HG03097 (cell line): ENCODE results near the gene ERMARD.

ENCODE experiments used
- ATAC-seq: cut with Tn5 transposase; IDR thresholded peaks from one replicate; pipeline ENCODE4 v1.9.1; 2021; ENCODE audit not compliant: unreplicated experiment, low FRiP score

ERMARD gene

GRCh38 chr6:169800668-169801395, 49.4 kb downstream of the ERMARD start:
- ATAC-seq: no peak

DNA sequence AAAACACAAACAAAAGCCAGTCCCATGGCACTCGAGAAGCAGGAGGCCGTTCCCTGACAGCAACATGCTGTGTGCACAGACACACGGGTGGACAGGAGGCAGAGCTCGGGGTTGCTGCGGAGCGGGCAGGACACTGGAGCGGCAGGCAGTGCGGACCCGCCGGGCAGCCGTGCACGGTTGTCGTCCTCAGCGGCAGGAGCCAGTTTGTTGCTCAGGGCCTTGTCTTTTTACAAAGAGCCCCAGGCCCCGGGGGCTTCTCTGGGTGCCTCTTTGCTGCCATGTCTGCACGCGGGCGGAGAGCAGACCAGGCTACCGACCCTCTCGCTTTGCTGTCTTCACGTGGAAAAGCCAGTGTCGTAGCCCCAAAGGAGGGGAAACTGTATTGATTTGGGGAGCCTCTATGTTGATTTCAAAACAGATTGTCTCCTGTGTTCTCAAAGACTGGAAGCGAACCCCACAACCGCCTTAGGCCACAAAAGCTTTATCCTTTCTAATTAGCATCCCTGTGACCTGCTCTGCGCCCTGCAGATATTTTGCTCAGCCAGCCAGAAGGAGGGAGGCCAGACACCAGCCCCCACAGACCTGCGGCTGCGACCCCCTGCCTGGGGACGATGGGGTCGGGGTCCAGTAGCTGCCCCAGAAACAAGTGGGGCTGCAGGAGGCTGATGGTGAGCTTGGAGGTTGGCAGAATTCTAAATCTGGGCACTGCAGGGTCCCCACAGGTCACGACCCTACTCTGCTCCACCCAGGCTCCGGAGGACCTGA, 50.2 kb downstream of the ERMARD start:
- no peak for ATAC-seq

GRCh38 chr6:169802790-169803189, 51.4 kb downstream of the ERMARD start:
- ATAC-seq: no peak

DNA sequence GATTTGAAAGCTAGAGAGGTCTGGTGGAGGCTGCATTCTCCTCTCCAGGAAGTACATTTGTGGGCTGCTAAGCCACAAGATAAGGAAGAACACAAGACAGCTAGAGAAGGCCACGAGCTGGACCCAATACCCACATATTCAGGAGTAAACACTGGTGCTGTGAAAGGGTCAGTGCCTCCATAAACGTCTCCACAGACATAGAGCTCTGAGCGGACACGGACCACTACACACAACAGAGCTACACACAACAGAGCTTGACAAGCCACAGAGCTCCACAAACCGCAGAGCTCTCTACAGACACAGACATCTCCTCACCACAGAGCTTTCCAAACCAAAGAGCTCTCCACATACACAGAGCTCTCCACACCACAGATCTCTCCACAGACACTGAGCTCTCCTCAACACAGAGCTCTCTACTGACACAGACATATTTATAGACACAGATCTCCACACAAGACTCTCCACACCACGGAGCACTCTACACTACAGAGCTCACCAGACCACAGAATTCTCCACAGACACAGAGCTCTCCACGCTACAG, 51.9 kb downstream of the ERMARD start:
- ATAC-seq: no peak

- ATAC-seq: no peak
These were observed 52.5 kb downstream of the ERMARD start for GRCh38 chr6:169803816-169804340.

DNA sequence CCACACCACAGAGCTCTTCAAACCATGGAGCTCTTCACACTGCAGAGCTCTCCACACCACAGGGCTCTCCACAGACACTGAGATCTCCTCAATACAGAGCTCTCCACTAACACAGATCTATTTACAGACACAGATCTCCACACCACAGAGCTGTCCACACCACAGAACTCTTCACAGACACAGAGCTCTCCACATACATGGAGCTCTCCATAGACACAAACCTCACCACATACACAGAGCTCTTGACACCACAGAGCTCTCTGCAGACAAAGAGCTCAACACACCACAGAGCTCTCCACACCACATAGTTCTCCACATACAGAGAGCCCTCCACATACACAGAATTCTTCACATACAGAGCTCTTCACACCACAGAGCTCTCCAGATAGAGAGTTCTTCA, 53.0 kb downstream of the ERMARD start:
- no peak for ATAC-seq

GRCh38 chr6:169805242-169805838, 53.9 kb downstream of the ERMARD start:
- ATAC-seq: no peak

GRCh38 chr6:169806701-169807100, 55.3 kb downstream of the ERMARD start:
- no peak for ATAC-seq

GRCh38 chr6:169807229-169807628, 55.8 kb downstream of the ERMARD start:
- no peak for ATAC-seq

DNA sequence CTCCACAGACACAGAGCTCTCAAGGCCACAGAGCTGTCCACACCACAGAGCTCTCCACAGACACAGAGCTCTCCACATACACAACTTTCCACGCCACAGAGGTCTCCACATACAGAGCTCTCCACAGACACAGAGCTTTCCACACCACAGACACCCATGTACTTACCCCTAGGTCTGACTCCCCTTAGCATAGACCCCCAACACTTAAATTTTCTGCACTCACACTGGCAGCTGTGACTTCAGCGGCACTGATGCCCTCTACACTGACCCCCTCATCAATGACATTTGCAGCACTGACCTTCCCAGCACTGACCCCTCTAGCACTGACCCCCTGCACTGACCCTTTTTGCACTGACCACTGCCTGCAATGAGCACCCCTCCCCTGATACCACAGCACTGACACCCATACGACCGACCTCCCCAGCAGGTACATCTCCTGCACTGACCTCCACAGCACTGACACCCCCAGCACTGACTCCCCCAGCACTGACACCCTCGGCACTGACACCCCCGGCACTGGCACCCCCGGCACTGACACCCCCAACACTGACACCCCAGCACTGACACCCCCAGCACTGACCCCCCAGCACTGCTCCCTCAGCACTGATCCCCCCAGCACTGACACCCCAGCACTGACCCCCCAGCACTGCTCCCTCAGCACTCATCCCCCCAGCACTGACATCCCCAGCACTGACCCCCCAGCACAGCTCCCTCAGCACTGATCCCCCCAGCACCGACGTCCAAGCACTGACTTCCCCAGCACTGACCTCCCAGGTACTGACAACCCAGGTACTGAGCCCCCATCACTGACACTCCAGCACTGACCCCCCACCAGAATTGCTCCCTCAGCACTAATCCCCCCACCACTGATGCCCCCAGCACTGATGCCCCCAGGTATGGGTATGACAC, 56.5 kb downstream of the ERMARD start:
- no peak for ATAC-seq

DNA sequence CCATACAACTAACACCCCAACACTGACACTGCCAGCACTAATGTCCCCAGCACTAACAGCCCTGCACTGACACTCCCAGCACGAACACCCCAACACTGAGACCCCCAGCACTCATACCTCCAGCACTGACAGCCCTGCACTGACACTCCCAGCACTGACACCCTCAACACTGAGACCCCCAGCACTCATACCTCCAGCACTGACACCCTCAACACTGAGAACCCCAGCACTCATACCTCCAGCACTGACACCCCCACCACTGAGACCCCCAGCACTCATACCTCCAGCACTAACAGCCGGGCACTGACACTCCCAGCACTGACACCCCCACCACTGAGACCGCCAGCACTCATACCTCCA, 57.2 kb downstream of the ERMARD start:
- no peak for ATAC-seq

DNA sequence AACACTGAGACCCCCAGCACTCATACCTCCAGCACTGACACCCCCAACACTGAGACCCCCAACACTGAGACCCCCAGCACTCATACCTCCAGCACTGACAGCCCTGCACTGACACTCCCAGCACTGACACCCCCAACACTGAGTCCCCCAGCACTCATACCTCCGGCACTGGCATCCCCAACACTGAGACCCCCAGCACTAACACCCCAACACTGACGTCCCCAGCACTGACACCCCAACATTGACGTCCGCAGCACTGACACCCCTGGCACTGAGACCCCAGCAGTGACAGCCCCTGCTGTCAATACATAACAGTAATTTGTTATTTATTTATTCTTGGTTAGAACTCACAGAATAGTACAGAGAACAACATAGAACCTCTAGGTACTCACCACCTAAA, 58.0 kb downstream of the ERMARD start:
- ATAC-seq: no peak

GRCh38 chr6:169810066-169810989, 58.9 kb downstream of the ERMARD start:
- ATAC-seq: no peak

DNA sequence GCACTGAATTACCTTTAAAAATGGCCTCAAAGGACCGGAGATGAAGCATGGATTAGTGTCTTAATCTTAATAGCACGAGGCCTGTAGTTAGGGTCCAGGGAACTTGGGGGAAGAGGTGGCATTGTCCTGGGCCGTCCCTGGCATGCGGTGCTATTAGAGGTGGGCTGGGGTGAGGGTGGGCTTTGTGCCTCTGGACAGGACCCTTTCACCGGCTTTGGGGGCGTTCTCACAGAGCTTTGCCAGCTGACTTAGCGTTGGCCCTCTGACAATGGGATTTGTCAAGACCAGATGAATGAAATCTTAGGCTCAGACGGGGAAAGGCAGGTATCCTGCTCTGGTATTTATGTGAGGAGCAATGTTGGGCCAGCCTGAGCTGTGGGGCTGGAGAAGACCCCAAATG, 59.6 kb downstream of the ERMARD start:
- no peak for ATAC-seq

- no peak for ATAC-seq
These were observed 60.3 kb downstream of the ERMARD start for GRCh38 chr6:169811521-169812256.

GRCh38 chr6:169812257-169812644, 60.8 kb downstream of the ERMARD start:
- ATAC-seq: no peak

DNA sequence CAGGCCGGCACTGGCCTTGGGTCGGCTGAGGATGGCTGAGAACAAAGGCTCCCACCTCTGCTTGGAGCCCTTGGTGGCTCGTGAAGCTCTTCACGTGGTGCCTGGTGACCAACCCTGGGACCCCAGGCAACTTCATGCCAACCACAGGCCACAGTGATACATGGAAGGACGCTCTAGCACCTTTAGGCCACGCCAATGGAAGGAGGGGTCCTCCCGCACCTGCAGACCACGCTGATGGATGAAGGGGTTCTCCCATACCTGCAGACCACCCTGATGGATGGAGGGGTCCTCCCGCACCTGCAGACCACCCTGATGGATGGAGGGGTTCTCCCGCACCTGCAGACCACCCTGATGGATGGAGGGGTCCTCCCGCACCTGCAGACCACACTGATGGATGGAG, 62.5 kb downstream of the ERMARD start:
- ATAC-seq: no peak

DNA sequence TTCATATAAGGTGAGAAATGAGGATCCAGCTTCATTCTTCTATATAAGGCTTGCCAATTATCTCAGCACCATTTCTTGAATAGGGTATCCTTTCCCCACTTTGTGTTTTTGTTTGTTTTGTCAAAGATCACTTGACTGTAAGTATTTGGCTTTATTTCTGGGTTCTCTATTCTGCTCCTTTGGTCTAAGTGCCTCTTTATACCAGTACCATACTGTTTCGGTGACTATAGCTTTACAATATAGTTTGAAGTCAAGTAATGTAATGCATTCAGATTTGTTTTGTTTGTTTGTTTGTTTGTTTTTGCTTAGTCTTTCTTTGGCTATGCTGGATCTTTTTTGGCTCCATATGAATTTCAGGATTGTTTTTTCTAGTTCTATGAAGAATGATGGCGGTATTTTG, 64.6 kb downstream of the ERMARD start:
- no peak for ATAC-seq

DNA sequence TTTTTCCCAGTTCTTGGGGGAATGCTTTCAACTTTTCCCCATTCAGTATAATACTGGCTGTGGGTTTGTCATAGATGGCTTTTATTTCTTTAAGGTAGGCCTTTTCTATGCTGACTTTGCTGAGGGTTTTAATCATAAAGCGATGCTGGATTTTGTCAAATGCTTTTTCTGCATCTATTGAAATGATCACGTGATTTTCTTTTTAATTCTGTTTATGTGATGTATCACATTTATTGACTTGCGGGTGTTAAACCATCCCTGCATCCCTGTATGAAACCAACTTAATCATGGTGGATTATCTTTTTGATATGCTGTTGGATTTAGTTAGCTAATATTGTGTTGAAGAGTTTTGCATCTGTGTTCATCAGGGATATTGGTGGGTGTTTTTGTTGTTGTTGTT, 65.6 kb downstream of the ERMARD start:
- no peak for ATAC-seq
